NCI-H1436 (cell line): ENCODE data around the gene LRPPRC.
"Not testable (repeated sequence)": the region's sequence is repeated elsewhere in the genome, so short reads cannot be mapped to it uniquely, and the experiment has no call there.

ENCODE experiments used
- DNase-seq: peaks from one replicate; lab custom pipeline; 2025; lab: John Stamatoyannopoulos, UW

The LRPPRC gene

DNA sequence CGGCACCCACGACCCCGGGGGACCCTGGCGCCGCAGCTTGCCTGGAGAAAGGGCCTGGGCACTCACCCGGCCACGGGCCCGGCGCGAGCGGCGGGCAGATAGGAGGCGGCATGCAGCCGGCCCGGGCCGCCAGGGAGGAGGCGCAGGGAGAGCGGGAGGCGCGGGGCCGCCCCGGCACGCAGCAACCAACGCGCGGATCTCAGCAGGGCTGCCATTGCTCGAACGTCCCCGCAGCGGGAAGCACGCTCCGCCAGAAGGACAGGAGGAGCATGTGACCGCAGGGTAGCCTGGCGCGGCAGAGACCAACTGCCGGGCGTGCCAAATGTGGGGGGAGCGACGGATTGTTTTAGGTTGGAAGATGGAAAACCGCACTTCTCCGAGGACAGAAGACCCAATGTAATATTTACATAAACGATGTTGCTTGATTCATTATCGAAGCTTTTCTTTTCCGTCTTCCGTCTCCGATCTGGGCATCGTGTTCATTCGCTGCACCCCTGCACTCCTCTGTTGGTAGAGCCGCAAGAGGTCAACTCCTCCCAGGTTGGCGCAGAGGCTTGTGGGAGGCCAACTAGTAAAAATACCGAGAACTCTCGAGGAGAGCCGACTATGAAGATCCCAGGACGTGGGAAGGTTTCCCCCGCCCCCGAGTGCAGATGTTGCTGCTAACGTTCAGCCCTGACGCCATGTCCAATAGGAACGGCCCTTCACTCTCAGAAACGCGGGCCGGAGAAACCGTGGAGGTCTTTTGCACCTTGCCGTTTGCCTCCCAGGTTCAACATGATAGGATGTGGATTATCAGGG, at the start of gene LRPPRC:
Gene LRPPRC, minus strand, starts transcription at position 257 of the 801 bp plus-strand sequence. Its CDS starts 42 bp downstream, at position 215.
- peak; percentile 90 for DNase-seq

DNA sequence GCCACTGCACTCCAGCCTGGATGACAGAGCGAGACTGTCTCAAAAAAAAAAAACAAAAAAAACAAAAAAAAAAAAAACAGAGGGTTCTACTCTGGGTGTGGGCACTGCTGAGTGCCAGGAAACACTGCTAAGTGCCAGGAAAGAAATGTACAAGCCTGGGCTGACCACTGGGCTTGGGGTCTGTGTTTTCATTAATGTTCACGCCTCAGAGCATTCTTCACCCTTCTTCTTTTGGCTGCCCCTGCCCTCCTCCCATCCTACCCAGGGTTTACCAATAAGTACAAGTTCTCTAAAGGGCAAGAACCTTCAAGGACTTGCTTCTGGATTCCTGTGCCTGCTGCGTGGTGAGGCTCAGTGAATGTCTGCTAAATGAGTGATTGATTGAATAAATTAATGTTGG, 49.3 kb upstream of the LRPPRC start:
- no peak for DNase-seq

DNA sequence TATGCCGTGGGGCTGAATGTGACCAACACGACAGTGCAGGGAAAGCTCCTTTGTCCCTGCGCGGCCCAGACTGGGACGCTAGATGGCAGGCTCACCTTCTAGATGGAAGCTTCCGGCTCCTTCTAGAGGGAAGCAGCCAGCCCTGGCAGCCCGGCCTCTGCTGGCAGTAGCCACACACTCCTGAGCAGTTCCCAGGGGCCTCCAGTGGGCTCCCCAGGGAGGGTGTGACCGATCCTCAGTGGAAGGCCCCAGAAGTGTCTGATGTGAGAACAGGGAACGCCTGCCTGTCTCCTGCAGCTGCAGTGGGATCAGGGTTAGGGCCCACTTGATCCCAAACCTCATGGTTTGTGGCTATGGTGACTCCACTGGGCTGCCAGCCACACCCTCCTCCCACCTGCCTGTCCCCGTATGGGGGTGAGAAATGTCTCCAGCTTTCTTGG, 48.5 kb upstream of the LRPPRC start:
- DNase-seq: peak; percentile 95

DNA sequence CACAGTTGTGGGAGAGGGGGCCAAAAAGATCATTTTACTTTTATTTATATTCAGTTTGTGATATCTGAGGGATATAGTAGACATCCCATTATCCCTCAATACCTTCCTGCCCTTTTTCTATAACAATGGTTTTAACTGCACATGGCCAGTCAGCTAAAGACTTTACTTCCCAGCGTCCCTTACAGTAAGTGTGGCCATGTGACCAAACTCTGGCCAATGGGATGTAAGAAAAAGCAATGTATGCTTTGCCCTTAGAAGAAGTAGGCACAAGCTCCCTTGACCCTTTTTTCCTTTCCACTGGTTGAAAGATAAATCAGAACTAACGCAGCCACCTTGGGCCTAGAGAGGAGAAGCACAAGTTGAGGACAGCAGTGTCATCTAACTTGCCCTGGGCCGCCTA, 44.6 kb upstream of the LRPPRC start:
- no peak for DNase-seq

DNA sequence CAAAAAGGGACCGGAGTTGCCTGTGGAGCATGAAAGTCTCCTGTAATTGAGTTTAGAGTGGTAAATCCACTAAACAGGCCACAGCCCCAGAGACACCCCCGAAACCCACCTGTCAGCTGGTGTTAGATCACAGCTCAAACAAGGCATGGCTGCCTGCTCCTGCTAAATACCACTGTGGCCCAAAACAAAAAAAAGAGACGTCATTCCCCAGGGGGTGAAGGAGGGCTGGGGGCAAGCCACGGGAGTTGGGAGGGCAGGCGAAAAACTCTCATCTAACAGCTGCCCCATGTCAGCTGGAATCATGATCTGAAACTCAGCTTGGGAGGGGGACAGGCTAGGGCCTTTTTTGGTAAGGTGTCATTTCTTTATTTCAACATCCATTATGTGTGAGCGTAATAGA, 42.5 kb upstream of the LRPPRC start:
- DNase-seq: no peak

DNA sequence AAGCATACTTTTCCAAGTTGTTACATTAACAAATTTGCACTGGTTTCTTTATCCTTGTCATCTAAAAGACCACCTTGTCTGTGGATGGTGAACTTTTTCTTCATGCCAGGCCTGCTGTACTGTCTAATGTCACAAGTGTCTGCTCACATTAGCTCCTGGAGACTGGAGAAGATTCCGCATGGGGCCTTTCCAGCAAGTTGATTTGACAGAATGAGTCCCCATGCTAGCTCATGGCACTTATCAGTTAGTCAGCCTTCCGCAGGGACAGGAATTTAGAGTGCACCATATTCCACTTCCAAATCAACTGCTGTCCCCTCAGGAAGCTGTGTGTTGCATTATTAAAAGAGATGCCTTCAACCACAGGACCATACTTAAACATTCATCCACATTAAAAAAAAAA, 41.4 kb upstream of the LRPPRC start:
- DNase-seq: no peak

DNA sequence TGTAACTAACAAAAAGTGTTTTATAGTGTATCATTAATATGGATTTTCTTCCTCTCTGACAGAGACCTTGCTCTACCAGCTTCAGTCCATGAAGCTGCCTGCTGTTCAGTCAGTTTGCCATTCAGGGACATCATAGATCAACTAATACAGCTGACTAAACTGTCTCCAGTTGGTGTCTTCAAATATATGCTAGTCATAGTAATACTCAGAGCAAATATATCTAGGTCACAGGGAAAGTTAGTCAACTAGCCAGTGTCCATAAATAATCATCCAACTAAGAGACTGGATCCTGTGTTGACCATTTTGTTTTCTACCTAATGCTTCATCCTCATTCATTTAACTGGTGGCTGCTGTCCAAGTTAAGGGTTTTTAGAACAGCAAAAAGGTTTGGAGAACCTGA, 38.2 kb upstream of the LRPPRC start:
- no peak for DNase-seq

DNA sequence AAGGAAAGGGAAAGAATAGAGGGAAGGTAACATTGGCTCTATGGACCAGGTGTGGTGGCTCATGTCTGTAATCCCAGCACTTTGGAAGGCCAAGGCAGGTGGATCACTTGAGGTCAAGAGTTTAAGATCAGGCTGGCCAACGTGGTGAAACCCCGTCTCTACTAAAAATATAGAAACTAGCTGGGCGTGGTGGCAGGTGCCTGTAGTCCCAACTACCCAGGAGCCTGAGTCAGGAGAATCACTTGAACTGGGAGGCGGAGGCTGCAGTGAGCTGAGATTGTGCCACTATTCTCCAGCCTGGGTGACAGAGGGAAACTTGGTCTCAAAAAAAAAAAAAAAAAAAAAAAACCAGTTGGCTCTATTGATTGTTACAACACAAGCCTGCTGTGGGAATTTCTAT, 31.3 kb upstream of the LRPPRC start:
- DNase-seq: not testable (repeated sequence)

DNA sequence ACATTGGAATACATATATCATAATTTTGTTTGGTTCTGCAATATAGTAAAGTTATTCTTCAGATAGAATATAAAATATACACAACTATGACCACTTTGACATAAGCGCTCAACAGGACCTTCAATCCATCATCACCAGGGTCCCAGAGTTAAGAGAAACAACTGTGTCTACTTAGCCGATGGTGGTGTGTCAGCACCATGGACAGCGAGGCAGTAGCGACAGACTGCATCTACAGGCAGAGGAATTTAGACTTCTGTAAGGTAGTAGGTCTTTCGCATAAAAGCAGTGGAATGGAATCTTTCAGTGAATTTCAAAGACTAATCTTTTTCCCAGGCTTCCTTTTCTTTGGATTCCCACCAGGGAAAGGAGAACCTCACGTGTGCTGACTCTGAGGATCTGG, 20.5 kb upstream of the LRPPRC start:
- no peak for DNase-seq

DNA sequence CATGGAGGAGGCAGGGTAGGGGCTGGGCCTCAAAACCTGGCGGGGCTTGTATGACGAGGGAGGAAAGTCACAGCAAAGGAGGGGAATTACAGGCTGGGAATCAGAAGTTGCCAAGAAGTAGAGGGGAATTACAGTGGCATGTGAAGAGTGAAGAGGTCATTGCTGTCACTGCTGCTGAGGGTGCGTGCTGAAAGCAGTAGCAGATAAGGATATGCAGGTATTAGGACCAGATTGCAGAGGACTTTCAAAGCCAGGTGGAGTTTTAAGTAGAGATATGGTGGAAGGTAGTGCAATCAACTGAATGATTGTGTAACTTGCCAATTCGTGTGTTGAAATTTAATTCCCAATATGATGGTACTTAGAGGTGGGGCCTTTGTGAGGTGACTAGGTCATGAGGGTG, 19.4 kb upstream of the LRPPRC start:
- DNase-seq: no peak

DNA sequence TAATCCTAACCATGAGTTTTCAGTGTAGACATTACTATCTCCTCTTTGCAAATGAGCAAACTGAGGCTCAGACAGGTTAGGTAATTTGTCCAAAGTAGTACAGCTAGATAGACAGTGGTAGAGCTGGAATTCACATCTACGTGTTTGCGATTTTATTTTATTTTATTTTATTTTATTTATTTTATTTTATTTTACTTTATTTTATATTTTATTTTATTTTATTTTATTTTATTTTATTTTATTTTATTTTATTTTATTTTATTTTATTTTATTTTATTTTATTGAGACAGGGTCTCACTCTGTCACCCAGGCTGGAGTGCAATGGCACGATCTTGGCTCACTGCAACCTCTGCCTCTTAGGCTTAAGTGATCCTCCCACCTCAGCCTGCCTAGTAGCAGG, 17.4 kb upstream of the LRPPRC start:
- not testable (repeated sequence) for DNase-seq

DNA sequence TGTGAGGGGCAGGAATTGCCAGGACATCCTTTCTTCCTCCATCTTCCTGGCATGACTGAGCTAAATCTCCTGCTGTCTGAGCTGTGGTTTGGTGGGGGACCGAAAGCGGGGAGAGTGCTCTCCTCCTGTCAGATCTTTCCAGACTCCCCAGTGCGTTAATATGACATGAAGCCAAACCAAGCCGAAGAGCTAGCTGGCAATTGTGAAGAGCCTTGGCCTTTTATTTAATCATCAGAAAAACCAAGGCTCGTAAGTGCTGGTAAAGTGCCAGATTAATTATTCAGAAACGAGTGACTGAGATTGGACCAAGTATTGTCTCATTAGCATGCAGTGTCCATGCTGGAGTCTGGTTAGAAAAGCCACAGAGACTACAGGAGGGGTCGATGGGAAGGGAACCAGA, 14.5 kb upstream of the LRPPRC start:
- no peak for DNase-seq

DNA sequence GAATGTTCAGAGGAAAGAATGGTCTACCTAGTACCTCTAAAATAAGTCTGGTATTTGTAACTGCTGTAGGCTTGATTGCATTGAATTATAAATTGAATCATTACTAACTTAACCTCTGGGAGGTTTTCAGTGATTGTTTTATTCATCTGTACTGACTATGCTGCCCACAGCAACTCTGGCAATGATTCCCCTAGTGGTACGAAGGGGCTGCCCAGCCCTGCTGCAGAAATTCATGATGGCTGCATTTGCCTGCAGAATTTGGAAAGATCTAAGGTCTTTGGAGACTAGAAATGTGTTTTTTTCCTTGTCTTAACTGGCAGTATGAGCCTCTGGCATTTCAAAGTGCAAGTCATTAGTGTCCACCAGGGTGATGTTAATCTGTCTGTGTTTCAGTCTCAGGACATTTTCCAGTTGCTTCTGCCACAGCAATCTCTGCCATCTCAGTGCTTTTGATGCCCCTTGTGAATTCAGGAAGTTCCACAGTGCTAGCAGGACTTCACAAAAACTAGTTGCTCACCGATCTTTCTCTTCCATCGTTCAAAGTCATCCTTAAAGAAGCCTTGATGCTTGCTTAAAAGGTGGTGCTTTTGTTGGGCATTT, 13.4 kb upstream of the LRPPRC start:
- no peak for DNase-seq

DNA sequence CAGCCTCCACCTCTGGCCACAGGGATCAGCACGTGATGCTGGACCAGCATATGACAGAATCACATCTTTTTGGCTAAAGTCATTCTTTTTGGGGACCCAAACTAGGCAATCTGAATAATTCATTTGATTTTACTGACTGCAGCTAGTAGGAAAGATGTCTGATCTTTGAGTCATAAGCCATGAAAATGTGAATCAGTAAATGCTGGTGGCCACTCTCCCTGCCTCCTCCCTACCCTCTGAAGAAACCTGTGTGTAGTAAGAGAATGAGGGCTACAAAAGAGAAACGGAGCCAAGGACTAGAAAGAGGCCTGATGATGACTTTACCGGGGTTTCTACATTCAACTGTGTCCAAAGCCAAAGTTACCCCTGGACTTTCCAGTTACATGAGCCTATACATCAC, 10.1 kb upstream of the LRPPRC start:
- DNase-seq: no peak

DNA sequence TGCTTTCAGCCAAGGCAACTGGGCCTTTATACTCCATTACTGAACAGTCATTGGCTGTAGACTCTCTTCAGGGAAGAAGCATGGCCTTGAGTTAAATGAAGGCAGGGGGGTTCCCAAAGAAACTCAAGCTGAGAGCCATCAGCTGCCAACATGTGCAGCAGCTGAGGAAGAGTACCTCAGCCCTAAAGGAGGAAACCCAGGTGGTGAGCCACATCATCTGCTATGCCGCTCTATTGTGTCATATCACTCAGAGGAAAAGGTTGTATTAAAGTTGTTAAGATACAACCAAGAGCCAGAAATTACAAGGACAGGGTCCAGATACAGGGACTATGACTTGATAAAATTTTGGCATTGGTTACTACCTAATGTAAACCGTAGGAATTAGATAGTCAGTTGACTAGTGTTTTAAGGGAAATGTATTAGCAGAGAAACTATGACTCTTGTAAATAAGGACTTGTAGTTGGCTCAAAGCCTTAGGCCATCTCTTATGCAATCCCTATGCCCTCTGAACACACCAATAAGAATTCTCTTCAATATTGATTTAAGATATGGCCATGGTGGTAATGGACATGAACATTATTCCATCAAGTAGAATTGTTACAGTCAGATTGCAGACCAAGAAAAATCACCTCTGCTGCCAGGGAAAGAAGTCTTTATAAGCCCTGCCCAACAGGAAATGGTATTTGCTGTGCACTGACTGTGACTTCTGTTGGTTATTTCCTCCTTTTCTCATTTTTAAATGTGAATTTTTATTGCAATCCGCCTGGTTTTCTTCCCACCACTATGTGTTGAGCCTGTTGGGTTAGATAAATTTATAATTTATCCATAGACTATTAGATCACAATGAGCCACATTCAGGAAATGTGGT, 9.2 kb upstream of the LRPPRC start:
- no peak for DNase-seq

DNA sequence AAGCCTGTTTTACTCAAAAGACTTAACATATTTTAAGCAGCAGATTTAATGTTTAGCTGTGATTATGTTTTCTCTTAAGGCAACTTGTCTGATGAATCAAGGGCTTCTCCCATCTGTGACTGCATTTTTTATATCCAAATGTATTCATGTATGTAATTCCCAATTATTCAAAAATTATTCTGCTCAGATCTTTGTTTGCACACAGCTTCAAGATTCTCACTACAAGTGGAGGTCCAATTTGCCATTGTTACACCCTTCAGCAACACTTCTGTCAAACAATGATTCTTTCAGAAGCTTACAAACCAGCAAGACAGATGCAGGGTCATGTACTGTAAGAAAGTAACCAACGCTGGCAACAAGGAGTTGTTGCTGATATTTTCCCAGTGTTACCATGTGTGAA, 5.9 kb upstream of the LRPPRC start:
- DNase-seq: no peak

DNA sequence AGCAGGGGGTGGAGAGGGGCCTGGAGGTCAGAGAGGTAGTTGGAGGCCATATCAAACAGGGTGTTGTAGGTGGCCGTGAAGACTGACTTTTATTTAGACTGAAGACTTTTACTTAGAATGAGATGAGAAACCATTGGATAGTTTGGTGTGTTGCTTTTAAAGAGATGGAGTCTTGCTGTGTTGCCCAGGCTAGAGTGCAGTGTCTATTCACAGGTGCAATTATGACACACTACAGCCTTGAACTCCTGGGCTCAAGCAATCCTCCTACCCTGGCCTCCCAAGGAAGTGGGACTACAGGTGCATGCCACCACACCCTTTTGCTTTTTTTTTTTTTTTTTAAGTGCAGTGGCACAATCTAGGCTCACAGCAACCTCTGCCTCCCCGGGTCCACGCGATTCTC, 2.5 kb upstream of the LRPPRC start:
- no peak for DNase-seq

DNA sequence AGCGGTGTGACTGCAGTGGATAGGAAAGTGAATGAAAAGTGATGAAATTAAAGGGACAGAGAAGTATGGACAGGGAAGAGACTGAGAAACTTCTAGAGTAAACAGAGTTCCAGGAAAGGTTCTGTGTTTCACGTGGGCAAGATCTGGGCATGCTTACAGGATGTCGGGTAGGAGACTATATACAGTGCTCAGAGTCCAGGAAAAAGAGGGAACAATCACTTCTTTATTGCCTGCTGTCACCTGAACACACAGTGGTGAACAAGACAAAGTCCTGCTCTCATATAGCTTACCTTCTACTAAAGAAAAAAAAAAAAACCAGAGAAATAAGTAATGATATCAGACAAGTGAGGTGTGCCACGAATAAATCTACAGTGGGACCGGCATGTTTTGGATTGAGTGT, 2.4 kb downstream of the LRPPRC start:
- DNase-seq: no peak

DNA sequence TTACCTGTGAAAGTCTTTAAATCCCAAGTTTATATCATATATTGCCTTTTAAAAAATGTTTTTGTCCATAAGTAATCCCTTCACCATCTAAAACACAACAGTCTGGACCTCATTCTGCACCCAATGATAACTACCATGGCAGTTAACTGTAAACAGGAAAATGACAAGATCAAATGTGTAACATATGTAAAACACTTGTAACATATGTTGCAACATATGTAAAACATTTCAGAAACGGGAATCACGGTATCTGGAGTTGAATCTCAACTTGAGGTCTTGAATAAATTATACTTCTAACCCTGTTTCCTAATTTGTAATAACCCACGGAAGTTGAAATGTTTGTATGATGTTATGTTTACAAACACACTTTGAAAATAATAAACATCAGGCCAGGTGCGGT, 6.2 kb downstream of the LRPPRC start:
- DNase-seq: no peak

DNA sequence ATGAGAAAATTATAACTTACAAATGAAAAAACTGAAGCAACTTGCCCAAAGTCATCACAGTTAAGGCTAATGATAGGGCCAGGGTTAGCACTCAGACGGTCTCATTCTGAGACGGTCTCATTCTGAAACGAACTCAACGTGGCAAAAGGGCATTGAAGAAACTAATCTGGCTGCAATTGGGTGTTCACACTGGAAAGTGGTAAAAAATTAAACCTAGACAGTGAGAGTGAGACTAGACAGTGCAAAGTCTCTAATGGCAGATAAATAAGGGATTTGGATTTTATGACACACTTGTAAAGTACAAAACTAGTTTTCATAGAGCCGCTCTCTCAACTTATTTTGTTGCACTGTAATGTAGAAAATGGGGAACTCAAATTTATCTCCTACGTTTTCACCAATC, 9.2 kb downstream of the LRPPRC start:
- no peak for DNase-seq

DNA sequence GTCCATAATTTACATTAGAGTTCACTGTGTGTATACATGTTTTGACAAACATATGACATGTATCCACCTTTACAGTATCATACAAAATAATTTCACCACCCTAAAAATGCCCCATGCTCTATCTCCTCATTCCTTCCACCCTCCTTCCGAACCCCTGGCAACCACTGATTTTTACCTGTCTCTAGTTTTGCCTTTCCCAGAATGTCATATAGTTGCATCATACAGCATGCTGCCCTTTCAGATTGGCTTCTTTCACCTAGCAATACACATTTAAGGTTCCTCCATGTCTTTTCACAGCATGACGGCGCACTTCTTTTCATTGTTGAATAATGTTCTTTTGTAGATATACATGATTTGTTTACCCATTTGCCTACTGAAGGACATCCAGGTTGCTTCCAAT, 10.4 kb downstream of the LRPPRC start:
- DNase-seq: no peak

DNA sequence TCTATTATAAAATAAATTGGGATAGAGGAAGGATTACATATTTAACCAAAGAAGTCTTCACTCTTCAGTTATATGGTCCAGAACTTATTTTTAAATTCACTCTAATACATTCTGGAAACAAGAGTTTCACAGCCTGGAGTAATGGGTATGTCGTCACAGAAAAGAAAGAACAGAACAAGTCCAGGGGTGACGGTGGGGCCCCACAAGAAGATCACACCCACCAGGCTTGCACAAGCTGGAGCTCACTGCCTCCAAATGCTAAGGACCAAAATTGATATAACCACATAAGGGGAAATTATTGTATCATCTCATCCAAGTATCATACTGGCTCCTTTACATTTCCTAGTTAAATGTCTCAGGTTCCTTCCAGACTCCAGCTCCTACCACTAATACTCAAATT, 11.3 kb downstream of the LRPPRC start:
- DNase-seq: no peak

DNA sequence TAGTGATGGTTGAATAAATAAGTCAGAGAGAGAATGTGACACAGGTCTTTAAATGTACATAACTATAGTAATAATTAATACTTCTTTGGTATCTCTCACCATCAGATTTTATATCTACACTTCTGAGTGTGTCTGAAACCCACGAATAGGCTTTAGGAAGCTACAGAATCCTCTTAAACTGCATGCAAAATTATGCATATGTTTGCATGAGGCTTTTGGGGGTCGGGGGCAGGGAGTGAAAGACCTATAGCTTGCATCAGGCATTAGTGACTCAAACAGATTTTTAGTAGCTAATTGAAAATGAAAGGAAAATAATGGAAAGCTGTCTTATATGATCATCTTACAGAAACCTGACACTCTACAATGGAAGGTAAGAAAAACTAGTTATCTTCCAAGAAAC, 14.9 kb downstream of the LRPPRC start:
- DNase-seq: no peak
